ENCODE results near the gene FAM13C.
"Not testable (repeated sequence)": the region's sequence is repeated elsewhere in the genome, so short reads cannot be mapped to it uniquely, and the experiment has no call there.

Gene FAM13C

GRCh38 chr10:59279476-59279875 lies 82.9 kb downstream of the FAM13C start:
- DNase-seq (ENCODE audit: low read depth in 2 of 2, low spot score in 1 of 2), result no peak

- DNase-seq (ENCODE audit: low read depth in 2 of 2, low spot score in 1 of 2), result no peak
Measured at GRCh38 chr10:59276919-59277318, 85.4 kb downstream of the FAM13C start.

- DNase-seq (ENCODE audit: low read depth in 2 of 2, low spot score in 1 of 2), result no peak
Measured at GRCh38 chr10:59276133-59276532, 86.2 kb downstream of the FAM13C start.

GRCh38 chr10:59273445-59273844 lies 88.9 kb downstream of the FAM13C start:
- DNase-seq (ENCODE audit: low read depth in 2 of 2, low spot score in 1 of 2), result no peak

GRCh38 chr10:59272061-59272460 lies 90.3 kb downstream of the FAM13C start:
- no peak for DNase-seq (ENCODE audit: low read depth in 2 of 2, low spot score in 1 of 2)

- DNase-seq (ENCODE audit: low read depth in 2 of 2, low spot score in 1 of 2), result no peak
Measured at GRCh38 chr10:59271160-59271559, 91.2 kb downstream of the FAM13C start.

GRCh38 chr10:59270492-59270891 lies 91.9 kb downstream of the FAM13C start:
- DNase-seq (ENCODE audit: low read depth in 2 of 2, low spot score in 1 of 2), result no peak

GRCh38 chr10:59269651-59270050 lies 92.7 kb downstream of the FAM13C start:
- no peak for DNase-seq (ENCODE audit: low read depth in 2 of 2, low spot score in 1 of 2)

- no peak for DNase-seq (ENCODE audit: low read depth in 2 of 2, low spot score in 1 of 2)
Measured at GRCh38 chr10:59268460-59268859, 93.9 kb downstream of the FAM13C start.

GRCh38 chr10:59266321-59266720 lies 96.0 kb downstream of the FAM13C start:
- no peak for DNase-seq (ENCODE audit: low read depth in 2 of 2, low spot score in 1 of 2)

- no peak for DNase-seq (ENCODE audit: low read depth in 2 of 2, low spot score in 1 of 2)
Measured at GRCh38 chr10:59265141-59265540, 97.2 kb downstream of the FAM13C start.

GRCh38 chr10:59258890-59259289 lies 103.5 kb downstream of the FAM13C start:
- DNase-seq (ENCODE audit: low read depth in 2 of 2, low spot score in 1 of 2), result no peak

- no peak for DNase-seq (ENCODE audit: low read depth in 2 of 2, low spot score in 1 of 2)
Measured at GRCh38 chr10:59257224-59257623, 105.1 kb downstream of the FAM13C start.

- DNase-seq (ENCODE audit: low read depth in 2 of 2, low spot score in 1 of 2), result no peak
Measured at GRCh38 chr10:59255463-59255862, 106.9 kb downstream of the FAM13C start.

GRCh38 chr10:59252491-59252890 lies 109.9 kb downstream of the FAM13C start:
- no peak for DNase-seq (ENCODE audit: low read depth in 2 of 2, low spot score in 1 of 2)

- DNase-seq (ENCODE audit: low read depth in 2 of 2, low spot score in 1 of 2), result no peak
Measured at GRCh38 chr10:59245686-59246085, 116.7 kb downstream of the FAM13C start.

- DNase-seq (ENCODE audit: low read depth in 2 of 2, low spot score in 1 of 2), result no peak
Measured at GRCh38 chr10:59244871-59245270, 117.5 kb downstream of the FAM13C start.

GRCh38 chr10:59243611-59244195 lies 118.6 kb downstream of the FAM13C start:
- DNase-seq (ENCODE audit: low read depth in 2 of 2, low spot score in 1 of 2), result no peak

GRCh38 chr10:59242991-59243390 lies 119.4 kb downstream of the FAM13C start:
- no peak for DNase-seq (ENCODE audit: low read depth in 2 of 2, low spot score in 1 of 2)

GRCh38 chr10:59242057-59242456 lies 120.3 kb downstream of the FAM13C start:
- no peak for DNase-seq (ENCODE audit: low read depth in 2 of 2, low spot score in 1 of 2)

- DNase-seq (ENCODE audit: low read depth in 2 of 2, low spot score in 1 of 2), result no peak
Measured at GRCh38 chr10:59240582-59241183, 121.7 kb downstream of the FAM13C start.

- not testable (repeated sequence) for DNase-seq (ENCODE audit: low read depth in 2 of 2, low spot score in 1 of 2)
Measured at GRCh38 chr10:59239108-59239507, 123.2 kb downstream of the FAM13C start.

- no peak for DNase-seq (ENCODE audit: low read depth in 2 of 2, low spot score in 1 of 2)
Measured at GRCh38 chr10:59237775-59238174, 124.6 kb downstream of the FAM13C start.
